Activated gamma-delta T cell treated with Interleukin-2 at 50 U/mL for 16 hours (primary cell): ENCODE measurements around the gene DUXB.

Experiments
- DNase-seq: peaks from one replicate; pipeline ENCODE4 v3.0.0-alpha.2; 2020

DUXB gene

GRCh38 chr16:75701361-75701760, at the start of gene DUXB:
TSS of gene DUXB (minus strand) at chr16:75701461. CDS start at chr16:75701418, 43 bp downstream.
- no peak for DNase-seq

- DNase-seq = no peak
Observed at GRCh38 chr16:75750528-75750927, 49.3 kb upstream of the DUXB start.

- DNase-seq = no peak
Observed at GRCh38 chr16:75746359-75746758, 45.1 kb upstream of the DUXB start.

DNA sequence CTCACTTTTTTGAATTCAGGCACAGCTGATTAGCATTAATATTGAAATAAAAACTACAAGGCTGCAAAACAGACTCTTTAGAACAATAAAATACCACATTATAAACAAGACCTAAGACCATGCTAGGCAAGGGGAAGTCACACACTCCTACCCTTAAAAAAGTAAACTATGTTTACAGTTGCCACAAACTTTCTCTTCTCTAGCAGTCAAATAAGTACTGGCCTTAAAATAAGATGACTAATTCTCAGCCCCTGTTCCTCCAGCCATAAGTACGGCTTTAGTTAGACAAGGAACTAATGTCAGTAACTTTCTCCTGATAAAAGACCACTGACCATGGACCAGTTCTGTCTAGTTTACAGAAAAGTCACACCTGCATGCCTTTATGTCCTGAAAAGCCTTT, 44.6 kb upstream of the DUXB start:
- no peak for DNase-seq

DNA sequence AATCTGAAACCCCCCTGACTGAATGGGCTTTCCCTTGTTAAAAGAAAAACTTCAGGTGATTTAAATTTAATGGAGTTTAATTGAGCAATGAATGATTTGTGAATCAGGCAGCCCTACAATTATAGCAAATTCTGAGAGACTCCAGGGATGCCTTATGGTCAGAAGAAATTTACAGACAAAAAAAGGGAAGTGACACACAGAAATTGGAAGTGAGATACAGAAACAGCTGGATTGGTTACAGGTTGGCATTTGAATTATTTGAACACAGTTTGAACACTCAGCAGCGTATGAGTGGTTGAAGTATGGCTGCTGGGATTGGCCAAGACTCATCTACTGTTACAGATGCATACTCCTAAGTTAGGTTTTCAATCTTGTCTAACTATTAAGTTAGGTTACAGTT, 44.0 kb upstream of the DUXB start:
- DNase-seq = no peak

- no peak for DNase-seq
Observed at GRCh38 chr16:75742424-75743047, 41.3 kb upstream of the DUXB start.

DNA sequence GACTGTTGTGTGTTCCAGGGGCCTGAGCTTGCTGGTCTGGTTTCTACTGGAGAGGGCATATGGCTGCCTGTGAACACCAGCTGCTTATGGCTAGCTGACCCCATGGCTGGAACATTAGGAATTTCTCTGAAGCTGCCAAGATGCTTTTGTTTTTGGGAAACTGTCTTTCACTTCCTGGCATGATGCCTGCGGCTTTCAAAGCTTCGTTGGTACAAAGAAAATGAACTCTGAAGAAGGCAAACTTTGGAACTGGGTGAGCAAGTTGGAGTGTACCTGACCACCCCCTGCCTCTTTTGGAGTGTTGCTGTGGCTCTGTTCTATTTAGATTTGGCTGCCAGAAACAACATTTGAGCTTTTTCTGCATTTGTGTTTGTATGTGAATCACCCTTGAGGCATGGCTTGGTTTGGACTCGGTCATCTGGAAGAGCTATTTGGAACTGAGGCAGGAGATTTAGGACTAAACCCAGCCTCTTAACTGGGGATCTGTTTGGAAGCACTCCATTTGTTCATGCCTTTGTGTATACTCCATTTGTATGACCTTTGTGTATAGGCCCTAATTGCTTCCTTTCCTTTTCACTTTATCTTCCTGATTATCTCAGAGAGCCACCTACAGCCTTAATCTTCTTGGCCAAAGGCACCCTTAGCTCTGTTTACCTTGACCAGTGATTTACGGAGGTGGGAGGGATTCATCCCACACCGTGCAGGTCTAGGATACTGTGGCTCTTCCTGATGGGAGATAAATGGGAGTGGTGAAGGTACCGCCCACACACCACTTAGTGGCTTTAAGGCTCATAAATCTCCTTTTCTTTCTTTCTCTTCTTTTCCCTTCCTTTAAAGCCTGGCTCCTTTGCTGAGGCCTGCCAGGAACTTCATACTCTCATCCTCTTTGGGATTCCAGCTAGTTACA, 32.3 kb upstream of the DUXB start:
- no peak for DNase-seq

DNA sequence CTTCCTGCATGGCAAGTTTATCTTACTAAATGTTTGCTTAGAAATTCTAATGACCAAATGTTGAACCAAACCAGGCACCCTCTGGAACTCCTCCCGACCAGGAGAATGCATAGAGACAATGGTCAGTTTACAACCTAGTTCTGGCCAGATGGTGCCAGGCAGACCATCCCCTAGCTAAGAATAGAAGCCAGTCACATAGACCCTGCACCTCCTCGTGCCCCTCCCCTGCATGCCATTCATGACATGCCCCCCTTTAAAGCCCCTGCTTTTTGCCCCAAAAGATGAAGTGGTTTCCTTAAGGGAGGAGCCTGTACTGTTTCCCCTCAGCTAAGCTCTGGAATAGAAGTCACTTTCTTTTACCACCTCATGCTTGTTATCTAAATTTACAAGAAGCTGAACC, 31.6 kb upstream of the DUXB start:
- no peak for DNase-seq

DNA sequence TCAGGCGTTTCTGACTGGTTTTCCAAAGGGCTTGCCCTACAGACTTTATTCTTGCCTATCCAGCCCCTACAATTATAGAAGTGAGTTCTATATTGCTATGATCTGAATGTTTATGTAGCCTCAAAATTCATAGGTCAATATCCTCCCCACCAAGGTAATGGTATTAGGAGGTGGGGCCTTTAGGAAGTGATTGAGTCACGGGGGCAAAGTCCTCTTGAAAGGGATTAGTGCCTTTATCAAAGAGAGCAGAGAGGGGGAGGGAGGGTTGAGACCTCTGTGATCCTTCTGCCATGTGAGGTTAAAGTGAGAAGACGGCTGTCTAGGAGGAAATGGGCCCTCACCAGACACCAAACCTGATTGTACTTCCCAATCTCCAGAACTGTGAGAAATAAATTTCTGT, 26.0 kb upstream of the DUXB start:
- DNase-seq = no peak

- no peak for DNase-seq
Observed at GRCh38 chr16:75726390-75726789, 25.1 kb upstream of the DUXB start, which contains the start of gene CPHXL. TSS of gene CPHXL (minus strand) at chr16:75726490. CDS start at chr16:75726442, 48 bp downstream.

- no peak for DNase-seq
Observed at GRCh38 chr16:75718452-75718851, 17.2 kb upstream of the DUXB start.

DNA sequence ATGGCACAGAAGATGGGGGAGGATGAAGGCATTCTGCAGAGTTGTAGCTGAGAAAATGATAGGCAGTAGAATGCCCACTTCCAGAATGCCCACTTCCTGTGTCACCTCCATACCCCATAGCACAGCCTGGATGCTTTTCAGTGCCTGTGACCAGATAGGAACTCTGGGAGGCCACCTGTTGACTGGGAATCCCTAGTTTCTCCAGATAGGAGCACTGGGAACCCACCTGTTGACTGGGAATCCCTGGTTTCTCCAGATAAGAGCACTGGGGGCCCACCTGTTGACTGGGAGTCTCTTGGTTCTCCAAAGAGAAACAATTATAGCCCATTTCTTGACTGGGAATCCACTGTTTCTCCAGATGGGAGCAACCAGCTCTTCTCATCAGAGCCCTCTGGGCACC, 13.4 kb upstream of the DUXB start:
- DNase-seq = no peak

- DNase-seq = no peak
Observed at GRCh38 chr16:75710344-75710743, 9.1 kb upstream of the DUXB start.

- DNase-seq = no peak
Observed at GRCh38 chr16:75703306-75703705, 2.0 kb upstream of the DUXB start.

GRCh38 chr16:75702242-75702641, 981 bp upstream of the DUXB start:
- DNase-seq = no peak

DNA sequence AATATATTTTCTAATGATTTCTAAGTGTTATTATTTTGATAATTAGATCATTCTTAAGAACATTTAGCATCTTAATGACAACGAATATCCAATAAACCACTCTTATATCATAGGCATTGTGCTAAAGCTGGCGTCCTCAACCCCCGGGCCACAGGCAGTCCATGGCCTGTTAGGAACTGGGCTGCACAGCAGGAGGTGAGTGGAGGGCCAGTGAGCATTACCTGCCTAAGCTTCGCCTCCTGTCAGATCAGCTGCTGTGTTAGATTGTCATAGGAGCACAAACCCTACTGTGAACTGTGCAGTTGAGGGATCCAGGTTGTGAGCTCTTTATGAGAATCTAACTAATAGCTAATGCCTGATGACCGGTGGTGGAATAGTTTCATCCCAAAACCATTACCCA, 3.7 kb downstream of the DUXB start:
- no peak for DNase-seq

DNA sequence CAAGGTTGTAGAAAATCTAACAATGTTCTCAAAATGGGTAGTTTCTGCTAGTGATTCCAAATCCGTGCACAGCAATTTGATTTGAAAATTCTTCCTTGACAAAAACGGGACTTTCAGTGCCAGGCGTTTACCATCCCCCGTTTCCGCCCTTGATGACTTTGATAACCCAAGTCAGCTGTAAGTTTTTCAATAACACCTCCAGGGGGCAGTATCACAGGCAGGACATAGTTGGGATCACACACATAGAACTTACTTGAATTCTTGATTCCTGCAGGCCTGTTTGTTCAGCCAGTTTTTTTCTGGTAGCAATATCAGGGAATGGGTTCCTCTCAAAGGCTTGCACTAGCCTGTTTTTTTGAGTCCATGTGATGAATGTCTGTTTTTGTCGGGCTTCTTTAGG, 5.6 kb downstream of the DUXB start:
- no peak for DNase-seq

GRCh38 chr16:75687361-75687760, 13.9 kb downstream of the DUXB start:
- no peak for DNase-seq

GRCh38 chr16:75682308-75682707, 19.0 kb downstream of the DUXB start:
- no peak for DNase-seq

DNA sequence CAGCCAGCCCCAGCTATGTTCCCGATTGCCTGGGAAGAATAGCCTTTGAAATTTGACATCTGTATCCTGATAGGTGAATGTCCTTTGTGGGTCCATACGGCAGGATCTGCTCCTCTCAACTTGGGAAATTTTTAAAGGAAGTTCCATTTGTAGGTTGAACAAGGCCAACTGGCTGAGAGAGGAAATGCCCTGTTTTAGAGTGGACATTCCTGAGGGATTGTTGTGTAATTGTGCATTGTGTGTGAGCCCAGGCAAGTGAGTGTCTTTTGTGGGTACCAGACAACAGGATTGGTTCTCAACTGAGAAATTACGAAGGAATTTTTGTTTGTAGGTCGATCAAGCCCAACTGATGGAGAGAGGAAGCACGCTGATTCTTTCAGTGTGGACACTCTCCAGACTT, 21.9 kb downstream of the DUXB start:
- DNase-seq = no peak

DNA sequence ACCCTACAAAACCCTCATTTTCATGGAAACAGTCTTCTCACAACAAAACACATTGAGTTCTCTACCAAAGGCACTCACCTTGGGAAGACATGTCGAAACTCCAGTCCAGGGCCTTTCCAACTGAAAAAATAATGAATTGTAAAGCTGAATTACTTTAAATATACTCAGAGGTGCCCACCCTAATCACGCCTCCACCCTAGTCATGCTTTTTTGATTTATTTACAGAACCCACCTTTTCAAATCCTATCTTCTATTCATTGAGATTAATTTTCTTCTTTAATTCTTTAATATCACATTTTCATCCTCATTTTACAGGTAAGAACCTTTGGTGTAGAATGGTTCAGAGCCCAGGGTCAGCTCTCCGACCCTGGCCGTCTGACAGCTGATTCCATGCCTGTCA, 24.4 kb downstream of the DUXB start, which contains the start of gene CPHXL2:
TSS of gene CPHXL2 (minus strand) at position 101 of the 400 bp plus-strand sequence. CDS start at position 91, 10 bp downstream.
- DNase-seq = no peak

DNA sequence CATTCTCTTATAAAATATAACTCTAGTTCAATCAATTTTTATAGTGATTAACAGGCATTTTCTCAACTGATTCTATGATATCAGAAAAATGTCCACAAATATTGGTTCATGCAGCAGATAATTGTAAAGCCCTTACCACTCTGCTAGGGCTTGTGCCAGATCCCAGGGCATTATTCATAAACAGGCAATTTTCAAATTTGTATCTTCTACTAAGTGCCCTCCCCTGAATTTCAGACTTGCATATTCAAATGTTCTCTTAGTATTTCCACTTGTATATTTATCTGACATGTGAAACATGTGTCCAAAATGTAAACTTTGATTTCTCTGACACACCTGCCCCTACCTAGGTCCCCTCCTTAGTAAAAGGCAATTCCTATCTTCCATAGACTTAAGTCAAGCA, 33.8 kb downstream of the DUXB start:
- no peak for DNase-seq

- DNase-seq = no peak
Observed at GRCh38 chr16:75660726-75661302, 40.4 kb downstream of the DUXB start.

DNA sequence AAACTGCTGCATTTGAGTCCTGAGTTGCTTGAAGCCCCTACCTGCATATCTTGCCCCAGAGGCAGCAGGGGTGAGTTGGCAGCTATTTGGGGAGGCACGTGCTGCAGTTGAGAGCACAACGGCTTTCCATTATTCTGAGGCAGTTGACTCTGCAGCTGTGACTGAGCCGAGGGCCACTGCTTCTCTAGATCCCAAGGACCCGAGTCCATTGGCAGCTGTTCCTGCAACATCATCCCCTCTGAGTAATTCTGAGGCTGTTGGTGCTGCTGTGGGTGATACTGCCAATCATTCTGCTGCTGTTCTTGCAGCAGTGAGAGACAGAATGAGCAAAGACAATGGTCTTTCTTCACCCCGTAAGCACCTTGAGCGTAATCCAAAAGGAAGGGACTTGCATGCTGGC, 40.9 kb downstream of the DUXB start:
- DNase-seq = no peak
